ENCODE measurements around the gene HGF.

The HGF gene

GRCh38 chr7:81676105-81676811, 93.6 kb downstream of the HGF start:
- no peak for DNase-seq

- no peak for DNase-seq
Measured at GRCh38 chr7:81674431-81674830, 95.4 kb downstream of the HGF start.

GRCh38 chr7:81672872-81673271, 97.0 kb downstream of the HGF start:
- no peak for DNase-seq

- no peak for DNase-seq
Measured at GRCh38 chr7:81669476-81670105, 100.3 kb downstream of the HGF start.

- DNase-seq = no peak
Measured at GRCh38 chr7:81666209-81666608, 103.6 kb downstream of the HGF start.

- DNase-seq = no peak
Measured at GRCh38 chr7:81665236-81665635, 104.6 kb downstream of the HGF start.

- DNase-seq = no peak
Measured at GRCh38 chr7:81664304-81664703, 105.5 kb downstream of the HGF start.

- no peak for DNase-seq
Measured at GRCh38 chr7:81662531-81662930, 107.3 kb downstream of the HGF start.

GRCh38 chr7:81659697-81660395, 110.0 kb downstream of the HGF start:
- DNase-seq = no peak

GRCh38 chr7:81657551-81657950, 112.3 kb downstream of the HGF start:
- DNase-seq = no peak

GRCh38 chr7:81655271-81655670, 114.6 kb downstream of the HGF start:
- no peak for DNase-seq

- DNase-seq = no peak
Measured at GRCh38 chr7:81652225-81652624, 117.6 kb downstream of the HGF start.
